SK-N-SH (cell line): ENCODE measurements around the gene WARS2.

Experiments used
- RCOR1 ChIP-seq: fragments of 150-350 bp; IDR thresholded peaks from 2 replicates; pipeline ENCODE4 v1.6.1; 2017; ENCODE audit warnings: antibody characterized with exemption, low read length
- TF ChIP-seq, protein P1 (sequence below): fragments of 200-600 bp; sonication (generic); IDR thresholded peaks from 2 replicates; pipeline ENCODE4 v1.6.1; 2017; ENCODE audit warnings: antibody characterized with exemption, mild to moderate bottlenecking, moderate library complexity

DNA sequence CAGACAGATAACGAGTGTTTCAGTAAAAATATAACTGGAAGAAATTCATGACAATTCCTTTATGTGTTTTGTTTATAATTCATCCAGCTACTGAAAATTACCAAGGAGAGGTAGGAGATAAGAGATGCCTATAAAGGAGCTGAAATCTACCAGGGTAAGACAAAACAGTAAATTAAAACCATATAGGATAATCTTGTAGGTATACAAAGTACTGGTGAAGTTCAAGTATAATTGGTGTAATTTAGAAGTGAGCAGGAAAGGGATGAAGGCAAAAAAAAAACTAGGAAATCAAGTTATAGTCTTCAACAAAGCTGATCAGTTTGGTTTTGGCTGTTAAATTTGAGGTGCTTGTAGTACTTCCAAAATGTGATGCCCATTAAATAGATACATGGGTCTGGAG is 1.2 kb upstream of the WARS2 start:
- TF ChIP-seq, protein P1, sequence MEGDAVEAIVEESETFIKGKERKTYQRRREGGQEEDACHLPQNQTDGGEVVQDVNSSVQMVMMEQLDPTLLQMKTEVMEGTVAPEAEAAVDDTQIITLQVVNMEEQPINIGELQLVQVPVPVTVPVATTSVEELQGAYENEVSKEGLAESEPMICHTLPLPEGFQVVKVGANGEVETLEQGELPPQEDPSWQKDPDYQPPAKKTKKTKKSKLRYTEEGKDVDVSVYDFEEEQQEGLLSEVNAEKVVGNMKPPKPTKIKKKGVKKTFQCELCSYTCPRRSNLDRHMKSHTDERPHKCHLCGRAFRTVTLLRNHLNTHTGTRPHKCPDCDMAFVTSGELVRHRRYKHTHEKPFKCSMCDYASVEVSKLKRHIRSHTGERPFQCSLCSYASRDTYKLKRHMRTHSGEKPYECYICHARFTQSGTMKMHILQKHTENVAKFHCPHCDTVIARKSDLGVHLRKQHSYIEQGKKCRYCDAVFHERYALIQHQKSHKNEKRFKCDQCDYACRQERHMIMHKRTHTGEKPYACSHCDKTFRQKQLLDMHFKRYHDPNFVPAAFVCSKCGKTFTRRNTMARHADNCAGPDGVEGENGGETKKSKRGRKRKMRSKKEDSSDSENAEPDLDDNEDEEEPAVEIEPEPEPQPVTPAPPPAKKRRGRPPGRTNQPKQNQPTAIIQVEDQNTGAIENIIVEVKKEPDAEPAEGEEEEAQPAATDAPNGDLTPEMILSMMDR = no peak
- TF ChIP-seq RCOR1 = no peak
